GM13976 (cell line): ENCODE measurements around the gene ZNF512.
"Not testable (repeated sequence)": the region's sequence is repeated elsewhere in the genome, so short reads cannot be mapped to it uniquely, and the experiment has no call there.

Source experiments
- DNase-seq: peaks from one replicate; pipeline ENCODE4 v3.0.0; 2012; ENCODE audit warnings: low spot score
- CTCF ChIP-seq: IDR thresholded peaks from 2 replicates; pipeline ENCODE4 v1.5.1; 2012; ENCODE audit warnings: borderline replicate concordance, mild to moderate bottlenecking; ENCODE audit not compliant: insufficient read depth; ENCODE audit errors: extremely low read depth, missing control alignments, control extremely low read depth
- in situ Hi-C: fragments of 300-500 bp; cut with MboI; formaldehyde crosslinking; loops from one replicate; pipeline ENCODE4 v1.12.0; 2022; ENCODE audit warnings: low sequenced_read_pairs, mixed read lengths, inconsistent platforms; ENCODE audit not compliant: unreplicated experiment

Gene ZNF512

GRCh38 chr2:27583390-27583915 lies 611 bp downstream of the ZNF512 start:
- TF ChIP-seq CTCF: no peak
- in situ Hi-C loops: no loop called here
- DNase-seq: no peak

- TF ChIP-seq CTCF: no peak
- in situ Hi-C loops: no loop called here
- DNase-seq: no peak
These were observed 1.8 kb downstream of the ZNF512 start for GRCh38 chr2:27584597-27584996.

- in situ Hi-C loops: no loop called here
- no peak for DNase-seq
- no peak for TF ChIP-seq CTCF
These were observed 4.2 kb downstream of the ZNF512 start for GRCh38 chr2:27587025-27587424.

- no peak for TF ChIP-seq CTCF
- DNase-seq: no peak
- in situ Hi-C loops: no loop called here
These were observed 5.5 kb downstream of the ZNF512 start for GRCh38 chr2:27588308-27588707.

GRCh38 chr2:27591745-27592144 lies 8.9 kb downstream of the ZNF512 start:
- no peak for DNase-seq
- in situ Hi-C loops: no loop called here
- TF ChIP-seq CTCF: no peak

GRCh38 chr2:27593240-27593639 lies 10.4 kb downstream of the ZNF512 start:
- no peak for TF ChIP-seq CTCF
- in situ Hi-C loops: no loop called here
- no peak for DNase-seq

- in situ Hi-C loops, DNase-seq: not testable (repeated sequence)
These were observed 11.3 kb downstream of the ZNF512 start for GRCh38 chr2:27594020-27594703.

GRCh38 chr2:27595412-27595811 lies 12.6 kb downstream of the ZNF512 start:
- in situ Hi-C loops, DNase-seq: not testable (repeated sequence)
